Mesenteric fat pad (tissue), 1 donor: ENCODE results near the gene GLYATL1. TPM values are rescaled to one million over a fixed set of nuclear protein-coding genes. Genes with fewer than 3 reads are reported as not detected.
"Not testable (repeated sequence)": the region's sequence is repeated elsewhere in the genome, so short reads cannot be mapped to it uniquely, and the experiment has no call there.

Source experiments
- DNase-seq: peaks from one replicate; pipeline ENCODE4 v3.0.0-alpha.2; 2020; ENCODE audit warnings: low spot score
- total RNA-seq: library from RNA; stranded (reverse); fragmentation: NEBNext Ultra II Directional; extraction: Animal tissue kit (Norgen Biotek cat#: 25700); gene quantifications from one replicate; pipeline ENCODE4 v1.2.1, GENCODE V29; 2021
- donor health status: DM: yes; HTN: yes; CAD: no.

GLYATL1 gene
- total RNA-seq, 1 donor from 2014 or later, result not detected

- no peak for DNase-seq
These were observed 59.4 kb downstream of the GLYATL1 start for GRCh38 chr11:58998480-58999290.

DNA sequence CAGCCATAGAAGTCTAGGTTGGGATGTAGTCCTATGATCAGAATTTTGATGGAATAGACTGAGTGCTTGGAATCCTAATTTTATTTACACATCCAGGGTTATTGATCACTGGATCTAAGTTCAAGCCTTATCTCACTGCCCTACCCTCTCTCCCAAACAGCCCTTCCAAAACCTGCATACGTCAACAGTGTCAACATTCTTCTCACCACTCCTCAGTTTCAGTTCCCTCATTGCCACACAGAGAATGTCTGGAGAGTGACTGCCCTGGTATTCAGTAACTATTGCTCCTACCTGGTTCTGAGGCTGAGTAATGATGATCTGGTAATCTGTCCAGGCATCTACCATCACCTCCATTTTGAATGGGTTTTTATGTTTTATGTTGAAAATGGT, 60.0 kb downstream of the GLYATL1 start:
- no peak for DNase-seq

DNA sequence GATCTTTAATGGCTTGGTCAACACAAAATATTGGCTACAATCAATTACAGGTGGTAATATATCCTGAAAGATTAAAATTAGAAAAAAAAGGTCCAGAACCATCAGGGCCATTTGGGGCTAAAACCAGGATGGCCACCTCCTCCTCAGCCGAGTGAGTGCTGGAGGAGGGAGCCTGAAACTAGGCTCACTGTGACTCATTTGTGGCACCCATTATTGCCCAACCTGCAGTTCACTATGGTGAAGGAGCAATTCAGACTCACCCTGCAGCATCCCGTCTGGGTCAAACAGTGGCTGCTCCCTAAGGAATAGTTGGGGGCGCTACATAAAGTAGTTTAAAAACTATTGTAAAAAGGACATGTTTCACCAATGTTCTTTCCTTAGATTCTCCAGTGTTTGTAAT, 60.7 kb downstream of the GLYATL1 start:
- DNase-seq, result no peak

GRCh38 chr11:59002006-59002405, 62.7 kb downstream of the GLYATL1 start:
- DNase-seq, result not testable (repeated sequence)

Other genes with a start within 250 kb of the GLYATL1 start
- gene GLYAT, start 207.5 kb upstream of the GLYATL1 start, total RNA-seq, result 6.4 TPM
- not detected for gene GLYATL2, start 94.8 kb upstream of the GLYATL1 start, total RNA-seq
- gene GLYATL1B, start 146.8 kb downstream of the GLYATL1 start, total RNA-seq, result not detected
- gene FAM111B, start 167.7 kb downstream of the GLYATL1 start, total RNA-seq, result 0.26 TPM
- gene FAM111A, start 203.4 kb downstream of the GLYATL1 start, total RNA-seq, result 18.6 TPM
- gene DTX4, start 232.6 kb downstream of the GLYATL1 start, total RNA-seq, result 60.8 TPM